HCT116 (cell line): Measurements from ENCODE around the gene CBLB.

Experiments used
- ATF3 ChIP-seq: IDR thresholded peaks from 2 replicates; pipeline ENCODE4 v1.6.1; 2012
- CEBPB ChIP-seq: IDR thresholded peaks from 2 replicates; pipeline ENCODE4 v1.6.1; 2012; ENCODE audit warnings: low read depth
- CTCF ChIP-seq, 3 experiments: fragments of 200-600 bp in 1 of 3; sonication (generic) in 1 of 3; IDR thresholded peaks in 2 of 3; conservative IDR thresholded peaks in 1 of 3; 2 replicates each; pipeline ENCODE4 v1.5.1; 2012 to 2017; ENCODE audit warnings: low read depth in 2 of 3, low read length in 2 of 3, antibody characterized with exemption in 1 of 3, borderline replicate concordance in 1 of 3, control low read depth in 1 of 3, mild to moderate bottlenecking in 1 of 3, mixed read lengths in 1 of 3, mixed run types in 1 of 3, moderate library complexity in 1 of 3; ENCODE audit not compliant: insufficient read depth in 1 of 3
- EZH2 ChIP-seq: fragments of 200-600 bp; sonication (generic); IDR thresholded peaks from 2 replicates; pipeline ENCODE4 v1.6.1; 2017; ENCODE audit warnings: antibody characterized with exemption, mixed run types
- EZH2phosphoT487 ChIP-seq: fragments of 200-600 bp; IDR thresholded peaks from 2 replicates; pipeline ENCODE4 v1.6.1; 2018; ENCODE audit warnings: antibody characterized with exemption, borderline replicate concordance
- POLR2A ChIP-seq: IDR thresholded peaks from 2 replicates; pipeline ENCODE4 v1.7.0; 2011; ENCODE audit warnings: borderline replicate concordance; ENCODE audit not compliant: insufficient read depth, insufficient read length; ENCODE audit errors: extremely low read depth
- POLR2AphosphoS5 ChIP-seq: IDR thresholded peaks from 2 replicates; pipeline ENCODE4 v1.6.1; 2011; ENCODE audit warnings: mild to moderate bottlenecking, low read depth, low read length, moderate library complexity
- RAD21 ChIP-seq: IDR thresholded peaks from 2 replicates; pipeline ENCODE4 v1.6.1; 2012; ENCODE audit warnings: low read depth, mild to moderate bottlenecking
- SIN3A ChIP-seq: IDR thresholded peaks from 2 replicates; pipeline ENCODE4 v1.6.1; 2012; ENCODE audit warnings: low read depth
- SRF ChIP-seq: IDR thresholded peaks from 2 replicates; pipeline ENCODE4 v1.6.1; 2012; ENCODE audit warnings: low read depth
- YY1 ChIP-seq: IDR thresholded peaks from 2 replicates; pipeline ENCODE4 v1.6.1; 2011; ENCODE audit warnings: low read length, low read depth, moderate library complexity, mild to moderate bottlenecking; ENCODE audit not compliant: insufficient replicate concordance; ENCODE audit errors: extremely low read depth
- ZBTB33 ChIP-seq: IDR thresholded peaks from 2 replicates; pipeline ENCODE4 v1.6.1; 2011; ENCODE audit warnings: mild to moderate bottlenecking, low read length, moderate library complexity; ENCODE audit not compliant: insufficient replicate concordance; ENCODE audit errors: extremely low read depth
- ZFX ChIP-seq: fragments of 450-650 bp; IDR thresholded peaks from 2 replicates; pipeline ENCODE4 v1.6.1; 2017

GRCh38 chr3:105771392-105771791 is 97.4 kb downstream of the CBLB start:
- no peak for TF ChIP-seq CTCF (IDR thresholded peaks at IDR 0.05 in 2 of 3, conservative IDR thresholded peaks at IDR 0.05 in 1 of 3; ENCODE audit: borderline replicate concordance in 1 of 3, insufficient read depth in 1 of 3, low read depth in 2 of 3, low read length in 2 of 3)
- TF ChIP-seq YY1 = no peak
- no peak for TF ChIP-seq SRF
- no peak for TF ChIP-seq ZFX
- TF ChIP-seq SIN3A = no peak
- TF ChIP-seq POLR2A = no peak
- no peak for TF ChIP-seq ATF3
- TF ChIP-seq CEBPB = no peak
- TF ChIP-seq ZBTB33 = no peak
- no peak for TF ChIP-seq POLR2AphosphoS5
- no peak for TF ChIP-seq EZH2
- TF ChIP-seq EZH2phosphoT487 = no peak
- TF ChIP-seq RAD21 = no peak
